Measurements from ENCODE around the gene PANK4. TPM values are rescaled to one million over a fixed set of nuclear protein-coding genes. Genes with fewer than 3 reads are reported as not detected.
"Not testable (repeated sequence)": the region's sequence is repeated elsewhere in the genome, so short reads cannot be mapped to it uniquely, and the experiment has no call there.

Gene PANK4
- total and polyA plus RNA-seq, 10 of the 15 experiments (the other 5 are each of a cell fraction or from before 2014, with no cell fraction given), result 0.35 to 38.0 (median 18.6) TPM

GRCh38 chr1:2568187-2568816 lies 41.9 kb upstream of the PANK4 start:
- H3K4me2 ChIP-seq (ENCODE audit: control insufficient read depth, insufficient read depth); H3K27ac ChIP-seq (ENCODE audit: control insufficient read depth, insufficient read depth); H4K20me1 ChIP-seq (ENCODE audit: control insufficient read depth, insufficient read depth); H3K27me3 ChIP-seq (replicated peaks in 1 of 2; ENCODE audit: control insufficient read depth in 2 of 2, insufficient read depth in 2 of 2, low read length in 1 of 2); H3K36me3 ChIP-seq (ENCODE audit: control insufficient read depth in 2 of 2, insufficient read depth in 2 of 2, low read length in 1 of 2); SMC1A ChIA-PET (ENCODE audit: uncharacterized antibody, unreplicated experiment); POLR2A ChIA-PET; H3K79me2 ChIP-seq (ENCODE audit: control insufficient read depth, insufficient read depth, low read length); intact Hi-C loops (cut with micrococcal nuclease; ENCODE audit: unreplicated experiment); H3K9me3 ChIP-seq (replicated peaks; ENCODE audit: control insufficient read depth, insufficient read depth, low read length); H3K4me3 ChIP-seq; H3K4me1 ChIP-seq (ENCODE audit: control insufficient read depth, insufficient read depth, low read length); H2AFZ ChIP-seq (ENCODE audit: control insufficient read depth, low read depth, low read length); CTCF ChIA-PET; in situ Hi-C loops (cut with MboI); RAD21 ChIA-PET (ENCODE audit: unreplicated experiment); H3K9ac ChIP-seq (ENCODE audit: control insufficient read depth, insufficient read depth, low read length); BruUV-seq (replicated peaks); DNase-seq (ENCODE audit: low read depth, low spot score): not testable (repeated sequence)
- peak; percentile 79 for ATAC-seq
- peak; percentile 91 for FAIRE-seq
- WGBS (ENCODE audit: insufficient coverage, insufficient replicate concordance, low lambda C conversion rate, missing lambda C conversion rate), result 38% methylated on average over 6 of the region's 17 CpGs

- ATAC-seq, result no peak
- in situ Hi-C loops (cut with MboI) (no loop called here), intact Hi-C loops (cut with micrococcal nuclease; ENCODE audit: unreplicated experiment) (no loop called here)
- Histone ChIP-seq H3K4me1 (ENCODE audit: control insufficient read depth, insufficient read depth, low read length) (no peaks in the 10 kb centered on the region), H3K9ac (ENCODE audit: control insufficient read depth, insufficient read depth, low read length) (no peak overlapping the region), H2AFZ (ENCODE audit: control insufficient read depth, low read depth, low read length) (no peak overlapping the region), H3K27ac (ENCODE audit: control insufficient read depth, insufficient read depth) (no peak overlapping the region), H3K79me2 (ENCODE audit: control insufficient read depth, insufficient read depth, low read length) (no peaks in the 10 kb centered on the region), H3K4me2 (ENCODE audit: control insufficient read depth, insufficient read depth) (no peak overlapping the region), H3K27me3 (replicated peaks in 1 of 2; ENCODE audit: control insufficient read depth in 2 of 2, insufficient read depth in 2 of 2, low read length in 1 of 2) (no peaks in the 10 kb centered on the region), H3K36me3 (ENCODE audit: control insufficient read depth in 2 of 2, insufficient read depth in 2 of 2, low read length in 1 of 2) (no peaks in the 10 kb centered on the region; a peak in 1 of 4 replicates), H3K4me3 (no peak overlapping the region), H3K9me3 (replicated peaks; ENCODE audit: control insufficient read depth, insufficient read depth, low read length) (no peaks in the 10 kb centered on the region; the same call in 2 of the 3 replicates), H4K20me1 (ENCODE audit: control insufficient read depth, insufficient read depth) (no peaks in the 10 kb centered on the region)
- BruUV-seq (replicated peaks), result no TSS peak
- FAIRE-seq, result no peak
- DNase-seq (ENCODE audit: low read depth, low spot score), result no peak
- POLR2A ChIA-PET, result no interaction called here
- 56% methylated on average over 15 of the region's 16 CpGs for WGBS (ENCODE audit: insufficient coverage, insufficient replicate concordance, low lambda C conversion rate, missing lambda C conversion rate)
- CTCF ChIA-PET, result no interaction called here
- RAD21 ChIA-PET (ENCODE audit: unreplicated experiment), result no interaction called here
- TF ChIP-seq ZNF207 (IDR thresholded peaks at IDR 0.05; ENCODE audit: borderline replicate concordance) (no peak), CBX3 (IDR thresholded peaks at IDR 0.05; ENCODE audit: borderline replicate concordance, low read depth) (no peak), RBBP5 (conservative IDR thresholded peaks at IDR 0.05) (no peak), ZNF384 (IDR thresholded peaks at IDR 0.05; ENCODE audit: borderline replicate concordance, low read depth, low read length) (no peak), POLR2A (IDR thresholded peaks at IDR 0.05; ENCODE audit: low read depth, low read length) (peak; percentile 15; the same call in 1 of the 2 replicates)
- SMC1A ChIA-PET (ENCODE audit: uncharacterized antibody, unreplicated experiment), result no interaction called here
Observed at GRCh38 chr1:2567083-2567679, 40.8 kb upstream of the PANK4 start.

All from GM12878 (cell line).